NCI-H2196 treated with DMSO at 0.1 percent for 48 hours (cell line): ENCODE results near the gene PDLIM4.
A peak's percentile ranks its signal among the peaks of the same experiment; 100 is the strongest.

ENCODE experiments used
- DNase-seq: peaks from one replicate; lab custom pipeline; 2025; ENCODE audit not compliant: unreplicated experiment; lab: John Stamatoyannopoulos, UW

PDLIM4 gene

GRCh38 chr5:132227235-132227484 lies 30.3 kb upstream of the PDLIM4 start:
- DNase-seq: no peak

DNA sequence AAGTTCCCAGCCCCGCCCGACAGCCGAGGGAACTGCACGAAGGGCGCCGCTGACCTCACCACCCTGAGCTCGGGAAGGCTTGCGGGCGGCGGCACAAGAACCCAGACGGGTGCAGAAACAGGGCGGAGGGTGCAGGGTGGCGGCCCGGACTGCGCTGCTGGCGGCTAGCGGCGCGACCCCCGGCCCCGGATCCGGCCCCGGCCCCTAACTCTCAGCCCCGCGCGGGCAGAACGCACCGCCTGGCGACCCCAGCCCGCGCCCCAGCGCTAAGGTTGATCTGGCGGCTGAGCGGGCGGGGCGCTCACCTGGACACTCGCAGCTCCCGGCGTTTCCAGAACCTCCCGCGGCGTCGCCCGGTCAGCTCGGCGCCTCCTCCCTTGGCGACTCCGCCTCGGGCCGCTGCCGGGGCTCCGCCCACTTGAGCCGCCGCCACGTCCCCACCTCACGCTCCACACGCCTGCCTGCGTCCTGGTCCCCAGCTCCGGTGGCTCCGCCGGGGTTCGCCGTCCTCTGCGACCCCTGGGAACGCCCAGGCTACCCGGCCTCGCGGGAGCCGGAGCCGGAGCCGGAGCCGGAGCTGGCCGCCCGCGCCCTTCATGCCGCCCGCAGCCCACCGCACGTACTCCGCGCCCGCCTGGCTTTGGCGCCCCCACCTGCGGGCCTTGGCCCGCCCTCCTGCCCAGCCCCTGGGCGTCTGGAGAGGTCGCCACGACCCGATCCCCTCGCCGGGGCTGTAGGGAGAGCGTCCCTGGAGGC lies 29.8 kb upstream of the PDLIM4 start, which contains the start of gene P4HA2:
P4HA2 (minus strand) TSS at position 369 of the 756 bp plus-strand sequence. CDS start 9,227 bp downstream, outside the sequence.
- DNase-seq: peak; percentile 56

DNA sequence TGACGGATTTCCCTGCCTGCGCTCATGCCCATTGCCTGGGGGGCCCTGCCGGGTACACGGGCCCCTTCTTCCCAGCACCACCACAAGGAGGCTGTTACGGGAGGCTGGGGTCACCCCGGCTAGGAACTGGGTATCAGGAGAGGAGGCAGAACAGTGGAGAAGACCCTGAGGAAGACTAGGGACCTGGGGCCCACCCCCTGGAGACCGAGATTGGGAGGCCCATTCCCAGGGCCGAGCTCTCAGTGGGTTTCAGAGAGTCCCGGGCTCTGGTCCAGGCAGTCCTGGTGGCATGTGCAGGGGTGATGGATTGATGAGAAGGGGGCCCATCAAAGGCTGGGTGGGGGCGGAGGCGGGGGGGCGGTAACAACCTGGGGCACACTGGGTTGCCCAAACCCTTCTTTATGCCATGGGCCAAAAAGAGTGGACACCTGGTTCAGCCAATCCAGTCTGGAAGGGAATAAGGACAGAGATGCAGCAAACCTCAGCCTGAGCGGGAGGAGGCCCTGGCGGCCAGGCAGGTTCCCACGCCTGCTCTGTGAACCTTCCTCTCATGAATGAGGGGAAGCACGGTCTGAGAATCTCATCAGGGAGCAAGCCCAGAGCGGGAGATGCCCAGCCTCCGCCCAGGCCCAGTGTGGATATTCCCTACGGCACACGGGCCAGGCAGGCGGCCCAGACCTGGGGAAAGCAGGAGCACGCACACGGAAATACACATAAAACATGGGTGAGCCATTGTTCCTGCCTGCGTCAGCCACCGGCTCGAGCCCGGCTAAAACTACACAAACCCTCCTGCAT lies 29.1 kb upstream of the PDLIM4 start:
- DNase-seq: no peak

DNA sequence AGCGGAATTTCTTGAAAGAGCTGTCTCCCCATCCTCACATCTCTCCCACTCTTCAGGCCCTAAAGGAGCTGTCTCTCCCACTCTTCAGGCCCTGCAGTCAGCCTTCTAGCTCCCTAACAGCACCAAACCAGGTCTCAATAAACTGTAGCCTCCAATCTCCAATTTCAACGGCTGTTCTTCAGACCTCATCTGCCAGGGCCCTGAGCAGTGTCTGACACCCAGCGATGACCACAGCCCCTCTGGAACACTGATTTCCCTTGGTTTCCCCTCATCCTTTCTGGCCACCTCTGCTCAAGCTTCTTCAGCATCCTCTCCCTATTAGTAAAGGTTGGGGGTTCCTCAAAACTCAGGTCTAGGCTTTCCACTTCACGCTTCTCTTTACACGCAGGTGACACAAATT lies 28.3 kb upstream of the PDLIM4 start:
- no peak for DNase-seq

- DNase-seq: no peak
Measured at GRCh38 chr5:132230871-132231270, 26.6 kb upstream of the PDLIM4 start.

GRCh38 chr5:132232465-132232864 lies 25.0 kb upstream of the PDLIM4 start:
- DNase-seq: no peak

DNA sequence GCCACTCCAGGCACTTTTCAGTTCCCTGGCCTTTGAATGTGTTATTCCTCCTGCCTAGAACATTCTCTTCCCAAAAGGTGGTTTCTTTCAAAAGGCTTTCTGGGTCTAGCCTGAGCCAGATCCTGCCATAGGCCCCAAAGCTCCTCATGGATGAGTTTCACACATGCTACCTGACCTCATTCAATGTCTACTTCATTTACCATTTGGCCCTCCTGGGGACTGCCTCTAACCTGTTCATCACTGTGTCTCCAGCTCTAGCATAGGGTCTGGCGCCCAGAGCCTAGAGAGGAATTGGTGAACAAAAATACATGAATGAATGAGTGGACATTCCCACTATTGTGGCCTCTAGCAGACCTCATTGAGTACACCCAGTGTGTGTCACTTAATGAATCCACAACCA lies 24.4 kb upstream of the PDLIM4 start:
- no peak for DNase-seq

GRCh38 chr5:132233811-132234683 lies 23.4 kb upstream of the PDLIM4 start:
- no peak for DNase-seq

- DNase-seq: no peak
Measured at GRCh38 chr5:132234684-132235062, 22.8 kb upstream of the PDLIM4 start.

DNA sequence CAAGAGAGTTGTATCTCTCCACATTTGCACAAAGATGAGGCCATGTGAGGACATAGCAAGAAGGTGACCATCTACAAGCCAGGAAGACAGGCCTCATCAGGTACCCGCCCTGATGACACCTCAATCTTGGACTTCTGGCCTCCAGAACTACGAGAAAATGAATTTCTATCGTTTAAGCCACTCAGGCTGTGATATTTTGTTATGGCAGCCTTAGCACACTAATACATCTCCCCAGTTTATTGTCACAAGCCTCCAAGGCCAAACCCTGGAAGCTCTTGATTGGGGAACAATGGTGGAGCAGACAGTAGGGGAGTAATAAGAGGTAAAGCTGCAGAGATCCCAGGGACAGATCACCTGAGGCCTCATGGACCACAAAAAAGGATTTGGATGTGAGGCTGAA lies 22.2 kb upstream of the PDLIM4 start:
- no peak for DNase-seq

DNA sequence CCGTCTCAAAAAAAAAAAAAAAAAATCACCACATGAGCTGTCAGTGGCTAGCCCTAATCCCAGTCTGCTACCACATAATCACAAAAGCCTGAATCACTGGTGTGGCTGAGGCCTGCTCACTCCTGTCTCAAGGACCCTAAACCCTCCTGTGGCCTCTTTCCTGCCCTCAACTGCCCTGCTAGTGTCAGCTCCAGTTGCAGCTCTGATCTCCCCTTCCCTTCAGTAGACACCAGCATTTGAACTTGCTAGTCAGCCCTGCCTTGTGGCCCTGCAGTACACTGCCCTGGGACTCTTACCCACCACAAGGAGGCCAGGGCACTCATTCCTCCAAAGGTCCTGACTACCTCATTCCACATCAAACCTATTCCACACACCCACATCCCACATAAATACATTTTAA lies 20.4 kb upstream of the PDLIM4 start:
- DNase-seq: no peak

DNA sequence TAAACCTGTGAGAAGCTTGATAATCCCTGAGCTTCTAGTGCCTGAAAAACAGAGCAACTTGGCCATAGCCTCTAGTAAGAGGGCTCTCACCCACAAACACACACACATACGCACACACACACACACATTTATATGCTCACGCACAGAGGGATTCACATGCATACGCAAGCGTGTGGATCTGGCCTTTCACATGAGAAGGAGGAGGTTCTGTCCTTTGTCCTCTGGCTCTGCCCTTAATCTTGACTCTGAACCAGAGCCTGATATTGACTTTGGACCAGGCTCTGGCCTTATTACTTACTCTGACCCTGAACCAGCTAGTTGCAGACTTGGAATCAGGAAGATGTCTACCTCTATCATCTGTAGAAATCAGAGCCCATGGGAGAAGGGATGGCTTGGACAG lies 19.8 kb upstream of the PDLIM4 start:
- no peak for DNase-seq

GRCh38 chr5:132238169-132238744 lies 19.2 kb upstream of the PDLIM4 start:
- DNase-seq: peak; percentile 18

DNA sequence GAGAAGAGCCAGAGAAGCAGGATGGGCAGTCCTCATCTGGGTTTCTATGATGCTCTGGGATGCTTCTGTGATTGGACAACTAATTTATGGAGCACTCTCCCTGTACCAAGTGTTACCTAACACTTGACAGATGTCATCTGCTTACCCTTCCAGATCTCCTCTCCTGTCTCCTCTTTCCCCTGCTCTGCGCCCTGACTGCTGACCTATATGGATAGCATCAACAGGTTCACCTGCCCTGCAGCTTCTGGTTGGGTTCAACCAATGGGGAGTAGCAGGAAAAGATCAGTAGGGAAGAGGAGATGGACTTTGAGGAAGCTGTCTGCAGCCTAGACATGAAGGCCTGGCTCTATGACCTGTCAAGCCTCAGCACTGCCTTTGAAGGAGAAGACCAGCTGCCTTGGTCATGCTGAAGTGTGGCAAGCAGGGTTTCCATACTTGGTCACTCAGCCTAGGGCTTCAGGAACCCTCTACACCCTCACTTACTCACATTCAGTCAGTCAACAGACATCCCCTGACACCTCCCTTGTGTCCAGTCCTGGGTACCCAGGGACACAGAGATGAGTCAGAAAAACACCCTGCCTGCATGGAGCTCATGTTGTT lies 18.5 kb upstream of the PDLIM4 start:
- no peak for DNase-seq

DNA sequence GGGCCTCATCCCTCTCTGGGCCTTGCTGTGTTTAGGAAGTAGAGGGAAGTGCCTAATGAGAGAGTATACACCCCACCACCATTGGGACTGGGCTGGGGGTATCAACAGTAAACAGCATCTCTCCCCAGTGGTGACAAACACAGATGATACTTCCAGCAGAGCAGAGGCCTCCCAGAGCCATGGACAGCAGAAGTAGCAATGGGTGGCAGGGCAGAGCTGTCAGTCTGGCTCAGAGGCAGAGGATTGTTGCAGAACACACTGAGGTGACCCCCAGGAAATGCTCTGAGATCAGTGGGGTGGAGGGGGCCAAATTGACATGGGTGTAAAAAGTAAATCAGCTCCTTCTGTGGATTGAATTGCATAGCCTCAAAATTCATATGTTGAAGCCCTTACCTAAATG lies 17.7 kb upstream of the PDLIM4 start:
- no peak for DNase-seq

- no peak for DNase-seq
Measured at GRCh38 chr5:132243366-132243977, 14.0 kb upstream of the PDLIM4 start.

DNA sequence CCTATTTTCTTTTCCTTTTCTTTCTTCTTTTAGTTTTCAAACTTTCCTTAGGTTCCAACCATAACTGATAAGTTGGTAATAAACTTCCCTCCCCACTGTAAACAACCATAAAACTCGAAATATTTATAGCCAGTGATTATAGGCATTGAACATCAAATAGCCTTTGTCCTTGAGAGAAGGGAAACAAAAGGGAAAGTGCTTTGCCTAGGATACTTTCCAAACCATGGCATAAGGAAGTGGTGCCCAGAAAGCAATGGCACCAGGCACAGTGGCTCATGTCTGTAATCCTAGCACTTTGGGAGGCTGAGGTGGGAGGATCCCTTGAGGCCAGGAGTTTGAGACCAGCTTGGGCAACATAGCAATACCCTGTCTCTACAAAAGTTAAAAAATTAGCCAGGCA lies 11.9 kb upstream of the PDLIM4 start:
- DNase-seq: no peak

GRCh38 chr5:132246806-132247205 lies 10.7 kb upstream of the PDLIM4 start:
- DNase-seq: no peak

DNA sequence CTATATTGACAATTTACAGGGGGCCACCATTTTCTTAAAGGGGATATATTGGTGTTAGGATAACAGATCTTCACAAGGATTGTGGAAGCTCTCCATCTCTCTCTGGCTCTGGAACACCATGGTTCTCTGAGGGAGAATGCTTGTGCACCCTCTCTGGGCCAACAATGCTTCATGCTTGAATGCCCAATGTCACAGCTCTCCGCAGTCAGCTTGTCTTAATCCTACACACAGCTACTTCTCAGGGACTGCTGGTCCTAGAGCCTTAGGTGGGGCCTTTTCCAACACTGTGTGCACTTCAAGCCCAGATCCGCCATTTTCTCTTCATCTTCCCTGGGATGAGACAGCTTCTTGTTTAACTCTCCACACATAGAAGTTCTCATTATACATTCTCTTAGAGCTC lies 6.9 kb upstream of the PDLIM4 start:
- DNase-seq: no peak

DNA sequence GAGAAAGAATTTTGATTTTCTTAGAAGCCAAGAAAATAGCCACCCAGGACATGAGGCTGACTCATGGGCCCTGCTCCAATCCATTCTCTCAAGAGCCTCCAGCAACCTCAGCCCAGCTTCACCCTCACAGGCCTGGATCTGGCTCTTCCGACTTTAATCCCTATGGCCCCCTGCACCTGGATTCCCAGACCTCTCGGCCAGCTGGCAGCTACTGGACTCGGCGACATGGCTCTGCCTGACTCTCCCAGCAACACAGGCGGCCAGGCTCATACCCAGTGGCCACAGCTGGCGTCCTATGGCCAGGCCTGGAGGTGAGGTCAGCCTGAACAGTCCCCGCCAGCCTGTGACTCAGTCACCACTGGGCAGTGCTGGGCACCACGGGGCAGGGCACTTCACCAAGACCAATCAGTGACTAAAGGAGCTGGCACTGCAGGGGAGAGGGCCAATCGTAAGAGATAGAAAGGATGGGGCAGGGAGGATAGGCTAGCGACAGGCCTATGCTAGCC lies 6.2 kb upstream of the PDLIM4 start:
- no peak for DNase-seq
